HG03196 (cell line): ENCODE data around the gene HOXD11.

Experiments used
- ATAC-seq: cut with Tn5 transposase; IDR thresholded peaks from one replicate; pipeline ENCODE4 v1.9.1; 2021; ENCODE audit not compliant: unreplicated experiment

Gene HOXD11

GRCh38 chr2:176105078-176105729 lies 1.9 kb upstream of the HOXD11 start:
- ATAC-seq: no peak

GRCh38 chr2:176105730-176106580 lies 1.1 kb upstream of the HOXD11 start:
- ATAC-seq: no peak

- ATAC-seq: no peak
Observed at GRCh38 chr2:176107731-176108181, 676 bp downstream of the HOXD11 start.

- no peak for ATAC-seq
Observed at GRCh38 chr2:176109192-176109901, 2.3 kb downstream of the HOXD11 start.

GRCh38 chr2:176109946-176110345 lies 2.9 kb downstream of the HOXD11 start:
- ATAC-seq: no peak

GRCh38 chr2:176110415-176111308 lies 3.6 kb downstream of the HOXD11 start:
- ATAC-seq: no peak

- ATAC-seq: no peak
Observed at GRCh38 chr2:176111309-176111663, 4.2 kb downstream of the HOXD11 start.

- no peak for ATAC-seq
Observed at GRCh38 chr2:176111846-176112374, 4.8 kb downstream of the HOXD11 start.

- no peak for ATAC-seq
Observed at GRCh38 chr2:176112375-176113302, 5.6 kb downstream of the HOXD11 start.

GRCh38 chr2:176114120-176114929 lies 7.2 kb downstream of the HOXD11 start:
- no peak for ATAC-seq

- no peak for ATAC-seq
Observed at GRCh38 chr2:176114930-176115625, 8.0 kb downstream of the HOXD11 start.

- ATAC-seq: no peak
Observed at GRCh38 chr2:176115883-176116813, 9.1 kb downstream of the HOXD11 start, which contains the start of gene HOXD10. Gene HOXD10, plus strand, starts transcription at chr2:176116778. Its CDS starts 56 bp downstream, at chr2:176116834.

- no peak for ATAC-seq
Observed at GRCh38 chr2:176117162-176117822, 10.2 kb downstream of the HOXD11 start.

- no peak for ATAC-seq
Observed at GRCh38 chr2:176117823-176118371, 10.8 kb downstream of the HOXD11 start.

GRCh38 chr2:176118601-176119339 lies 11.7 kb downstream of the HOXD11 start:
- ATAC-seq: no peak
